Liver (tissue), 3 donors: Measurements from ENCODE around the gene TRDMT1.

Source experiments
- RXRA ChIP-seq, 2 donors: IDR thresholded peaks; 2 replicates each; pipeline ENCODE4 v1.6.1; 2017 to 2018; ENCODE audit warnings: antibody characterized with exemption in 2 of 2, mild to moderate bottlenecking in 1 of 2
- TAF1 ChIP-seq: conservative IDR thresholded peaks from 2 replicates; pipeline ENCODE4 v1.6.1; 2016; ENCODE audit warnings: antibody characterized with exemption, mild to moderate bottlenecking
- TF ChIP-seq, protein P1 (sequence below): fragments of 150-350 bp; IDR thresholded peaks from 2 replicates; pipeline ENCODE4 v1.5.1; 2017; ENCODE audit warnings: improper control_type of control experiment, low read depth, low read length; ENCODE audit not compliant: missing input control
- TF ChIP-seq, protein P2 (sequence below): IDR thresholded peaks from 2 replicates; pipeline ENCODE4 v1.6.1; 2016; ENCODE audit warnings: antibody characterized with exemption
- donor health status: healthy.
- donor health status: healthy.

- TF ChIP-seq RXRA (IDR thresholded peaks at IDR 0.05), result no peak
- TF ChIP-seq, protein P1, sequence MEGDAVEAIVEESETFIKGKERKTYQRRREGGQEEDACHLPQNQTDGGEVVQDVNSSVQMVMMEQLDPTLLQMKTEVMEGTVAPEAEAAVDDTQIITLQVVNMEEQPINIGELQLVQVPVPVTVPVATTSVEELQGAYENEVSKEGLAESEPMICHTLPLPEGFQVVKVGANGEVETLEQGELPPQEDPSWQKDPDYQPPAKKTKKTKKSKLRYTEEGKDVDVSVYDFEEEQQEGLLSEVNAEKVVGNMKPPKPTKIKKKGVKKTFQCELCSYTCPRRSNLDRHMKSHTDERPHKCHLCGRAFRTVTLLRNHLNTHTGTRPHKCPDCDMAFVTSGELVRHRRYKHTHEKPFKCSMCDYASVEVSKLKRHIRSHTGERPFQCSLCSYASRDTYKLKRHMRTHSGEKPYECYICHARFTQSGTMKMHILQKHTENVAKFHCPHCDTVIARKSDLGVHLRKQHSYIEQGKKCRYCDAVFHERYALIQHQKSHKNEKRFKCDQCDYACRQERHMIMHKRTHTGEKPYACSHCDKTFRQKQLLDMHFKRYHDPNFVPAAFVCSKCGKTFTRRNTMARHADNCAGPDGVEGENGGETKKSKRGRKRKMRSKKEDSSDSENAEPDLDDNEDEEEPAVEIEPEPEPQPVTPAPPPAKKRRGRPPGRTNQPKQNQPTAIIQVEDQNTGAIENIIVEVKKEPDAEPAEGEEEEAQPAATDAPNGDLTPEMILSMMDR, result no peak
- no peak for TF ChIP-seq TAF1
- TF ChIP-seq, protein P2, sequence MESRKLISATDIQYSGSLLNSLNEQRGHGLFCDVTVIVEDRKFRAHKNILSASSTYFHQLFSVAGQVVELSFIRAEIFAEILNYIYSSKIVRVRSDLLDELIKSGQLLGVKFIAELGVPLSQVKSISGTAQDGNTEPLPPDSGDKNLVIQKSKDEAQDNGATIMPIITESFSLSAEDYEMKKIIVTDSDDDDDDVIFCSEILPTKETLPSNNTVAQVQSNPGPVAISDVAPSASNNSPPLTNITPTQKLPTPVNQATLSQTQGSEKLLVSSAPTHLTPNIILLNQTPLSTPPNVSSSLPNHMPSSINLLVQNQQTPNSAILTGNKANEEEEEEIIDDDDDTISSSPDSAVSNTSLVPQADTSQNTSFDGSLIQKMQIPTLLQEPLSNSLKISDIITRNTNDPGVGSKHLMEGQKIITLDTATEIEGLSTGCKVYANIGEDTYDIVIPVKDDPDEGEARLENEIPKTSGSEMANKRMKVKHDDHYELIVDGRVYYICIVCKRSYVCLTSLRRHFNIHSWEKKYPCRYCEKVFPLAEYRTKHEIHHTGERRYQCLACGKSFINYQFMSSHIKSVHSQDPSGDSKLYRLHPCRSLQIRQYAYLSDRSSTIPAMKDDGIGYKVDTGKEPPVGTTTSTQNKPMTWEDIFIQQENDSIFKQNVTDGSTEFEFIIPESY, result no peak
Observed at GRCh38 chr10:17174626-17175025, 26.8 kb downstream of the TRDMT1 start.
